Neuron (in vitro differentiated cells): ENCODE data around the gene MAPK4.
"Not testable (repeated sequence)": the region's sequence is repeated elsewhere in the genome, so short reads cannot be mapped to it uniquely, and the experiment has no call there.

ENCODE experiments used
- H2AFZ ChIP-seq: one replicate; pipeline ENCODE4 v1.6.1; 2013; ENCODE audit warnings: low read depth, mild to moderate bottlenecking, inconsistent platforms, low read length, moderate library complexity
- H3K27me3 ChIP-seq: one replicate; pipeline ENCODE4 v1.6.1; 2013; ENCODE audit warnings: low read length; ENCODE audit not compliant: insufficient read depth
- H3K36me3 ChIP-seq: one replicate; pipeline ENCODE4 v1.6.1; 2013; ENCODE audit warnings: low read length; ENCODE audit not compliant: insufficient read depth
- H3K4me1 ChIP-seq: one replicate; pipeline ENCODE4 v1.6.1; 2013; ENCODE audit warnings: low read length; ENCODE audit not compliant: insufficient read depth
- H3K4me3 ChIP-seq: 2 replicates; pipeline ENCODE4 v1.5.1; 2013; ENCODE audit warnings: mild to moderate bottlenecking, low read length, moderate library complexity
- H3K9me3 ChIP-seq: one replicate; pipeline ENCODE4 v1.6.1; 2013; ENCODE audit warnings: low read length

Gene MAPK4

DNA sequence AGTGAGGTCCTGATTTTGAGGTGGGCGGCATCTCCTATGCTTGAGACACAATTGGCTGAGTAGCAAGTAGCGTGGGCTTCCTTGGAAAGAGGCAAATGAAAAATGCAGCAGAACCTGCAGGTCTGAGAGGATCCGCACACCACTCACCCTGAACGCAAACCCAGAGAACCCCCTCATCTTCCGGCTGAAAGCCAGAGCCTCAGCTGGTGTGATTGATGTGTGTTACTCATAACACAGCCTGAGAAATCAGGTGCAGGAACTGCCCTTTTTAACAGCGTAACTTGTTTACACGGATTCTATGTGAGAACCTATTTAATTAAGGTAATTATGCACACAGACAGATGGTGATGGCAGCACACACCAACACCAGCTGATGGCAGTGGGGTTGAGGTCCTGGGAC is 136.5 kb downstream of the MAPK4 start:
- H2AFZ ChIP-seq: no peak overlapping the region
- H3K4me1 ChIP-seq: peaks cover 4% of the 10 kb centered on the region

GRCh38 chr18:50696929-50697328 is 137.0 kb downstream of the MAPK4 start:
- no peaks in the 10 kb centered on the region for H3K27me3 ChIP-seq
- H2AFZ ChIP-seq: no peak overlapping the region
- H3K36me3 ChIP-seq: no peaks in the 10 kb centered on the region
- peaks cover 4% of the 10 kb centered on the region for H3K4me1 ChIP-seq
- no peak overlapping the region for H3K4me3 ChIP-seq
- H3K9me3 ChIP-seq: no peaks in the 10 kb centered on the region

More for the DNA sequence above, 136.5 kb downstream of the MAPK4 start:
- no peaks in the 10 kb centered on the region for H3K9me3 ChIP-seq
- H3K27me3 ChIP-seq: no peaks in the 10 kb centered on the region
- no peaks in the 10 kb centered on the region for H3K36me3 ChIP-seq
- no peak overlapping the region for H3K4me3 ChIP-seq

DNA sequence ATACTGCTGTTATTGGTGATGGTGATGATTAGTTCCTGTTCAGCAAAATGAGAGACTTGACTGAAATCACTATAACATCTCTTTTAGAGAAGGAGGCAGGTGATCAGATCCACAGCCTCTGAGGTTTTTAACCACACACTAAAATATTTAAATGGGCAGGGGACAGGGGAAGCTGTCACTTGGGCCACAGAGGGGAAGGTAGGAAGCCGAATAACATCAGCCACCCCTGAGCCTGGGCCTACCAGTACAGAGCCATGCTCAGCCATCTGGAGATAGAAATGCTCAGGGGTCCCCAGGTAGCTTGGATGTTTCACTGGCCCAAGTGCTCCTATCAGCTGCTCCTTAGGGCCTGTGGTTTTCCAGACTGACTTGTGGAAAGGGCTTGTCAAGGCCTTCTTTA is 137.6 kb downstream of the MAPK4 start:
- H2AFZ ChIP-seq: no peak overlapping the region
- no peaks in the 10 kb centered on the region for H3K27me3 ChIP-seq
- no peaks in the 10 kb centered on the region for H3K36me3 ChIP-seq
- no peaks in the 10 kb centered on the region for H3K9me3 ChIP-seq
- H3K4me3 ChIP-seq: no peak overlapping the region
- peaks cover 4% of the 10 kb centered on the region for H3K4me1 ChIP-seq

DNA sequence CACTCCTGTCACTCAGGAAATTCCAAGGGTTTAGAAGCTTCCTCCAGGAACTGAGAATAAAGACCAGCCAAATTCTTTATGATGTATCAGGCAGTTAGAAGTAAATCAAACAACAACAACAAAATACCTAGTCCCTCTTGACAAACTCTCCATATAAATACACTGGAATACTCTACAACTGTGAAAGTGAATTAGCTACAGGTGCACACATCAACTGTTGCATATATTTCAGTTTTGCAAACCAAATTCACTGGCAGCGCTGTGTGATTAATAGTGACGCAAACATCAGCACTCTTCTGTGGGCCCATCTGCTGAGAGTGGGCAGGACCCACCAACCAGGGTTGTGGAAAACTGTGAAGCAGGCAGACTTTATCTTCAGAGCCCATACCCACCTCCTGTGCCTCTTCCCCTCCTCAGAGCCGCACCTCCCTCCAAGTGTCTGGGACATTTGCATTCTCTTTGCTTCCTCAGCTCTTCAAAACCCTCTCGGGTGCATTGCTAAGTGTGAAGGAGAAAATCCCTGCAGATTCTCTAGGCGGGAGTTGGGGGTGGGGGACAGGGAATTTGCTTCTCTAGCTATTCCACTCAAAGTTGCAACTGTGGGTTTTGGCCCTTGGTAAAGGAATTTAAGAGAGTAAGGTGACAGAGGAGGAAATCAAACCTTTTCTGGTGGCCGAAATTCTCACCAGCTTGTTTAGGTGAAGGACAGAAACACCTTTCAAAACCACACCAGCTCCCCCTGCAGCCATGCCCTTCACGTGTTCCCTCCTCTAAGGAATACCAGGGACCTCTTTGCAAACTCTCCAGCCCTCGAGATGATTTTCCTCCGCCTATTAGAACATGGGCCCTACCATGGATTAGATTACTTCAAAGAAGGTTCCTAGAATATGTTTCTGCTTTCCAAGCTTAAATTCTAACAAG is 140.6 kb downstream of the MAPK4 start:
- Histone ChIP-seq H3K4me3 (no peak overlapping the region), H3K27me3 (no peaks in the 10 kb centered on the region), H3K9me3 (no peaks in the 10 kb centered on the region), H2AFZ (no peak overlapping the region), H3K36me3 (no peaks in the 10 kb centered on the region), H3K4me1 (peaks cover 4% of the 10 kb centered on the region)

DNA sequence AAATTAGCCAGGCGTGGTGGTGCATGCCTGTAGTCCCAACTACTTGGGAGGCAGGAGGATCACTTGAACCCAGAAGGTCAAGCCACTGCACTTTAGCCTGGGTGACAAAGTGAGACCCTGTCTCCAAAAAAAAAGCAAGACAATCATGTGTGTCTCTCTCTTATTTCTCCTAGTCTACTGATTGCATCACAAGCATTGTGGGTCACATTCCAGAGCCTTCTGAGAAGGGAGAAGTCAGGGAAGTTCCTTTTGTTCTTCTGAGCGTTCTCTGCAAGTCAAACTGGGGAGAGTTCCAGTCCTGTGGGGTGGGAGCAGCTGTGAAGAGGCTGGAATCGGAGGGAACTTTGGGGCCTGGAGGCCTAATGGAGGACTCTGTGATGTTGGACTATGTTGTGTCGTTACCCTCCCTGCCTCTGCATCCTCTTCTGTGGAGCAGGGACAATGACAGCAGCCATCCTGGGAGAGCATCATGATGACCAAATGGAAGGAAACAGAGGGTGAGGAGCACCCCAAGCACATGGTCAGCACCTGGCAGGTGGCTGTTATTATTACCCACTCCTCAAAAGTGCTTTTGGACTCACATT is 144.6 kb downstream of the MAPK4 start:
- Histone ChIP-seq H3K4me1 (peaks cover 4% of the 10 kb centered on the region), H3K27me3 (no peaks in the 10 kb centered on the region), H3K36me3 (no peaks in the 10 kb centered on the region), H2AFZ (no peak overlapping the region), H3K4me3 (no peak overlapping the region), H3K9me3 (no peaks in the 10 kb centered on the region)

DNA sequence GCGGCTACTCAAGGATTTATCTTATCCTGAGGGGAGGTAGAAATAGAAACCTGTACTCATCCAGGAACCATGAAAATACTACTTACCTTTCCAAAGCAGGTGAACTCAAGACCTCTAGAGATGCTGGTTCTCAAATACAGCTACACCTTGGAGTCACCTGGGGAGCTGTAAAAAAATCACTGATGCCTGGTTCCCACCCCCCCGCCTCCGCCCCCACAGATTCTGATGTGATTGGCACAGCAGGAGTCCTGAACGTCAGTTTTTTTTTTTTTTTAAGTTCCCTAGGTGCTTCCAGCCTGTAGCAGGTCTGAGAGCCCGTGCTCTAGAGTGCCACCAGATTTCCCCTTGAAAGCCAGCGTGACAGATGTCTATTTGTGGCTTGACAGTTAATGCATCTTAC is 146.3 kb downstream of the MAPK4 start:
- no peaks in the 10 kb centered on the region for H3K27me3 ChIP-seq

GRCh38 chr18:50706651-50707050 is 146.8 kb downstream of the MAPK4 start:
- Histone ChIP-seq H3K4me3 (no peak overlapping the region), H3K36me3 (no peaks in the 10 kb centered on the region), H3K4me1 (peaks cover 7% of the 10 kb centered on the region)

More for the DNA sequence above, 146.3 kb downstream of the MAPK4 start:
- no peak overlapping the region for H3K4me3 ChIP-seq
- H3K9me3 ChIP-seq: no peaks in the 10 kb centered on the region
- H3K36me3 ChIP-seq: no peaks in the 10 kb centered on the region
- H3K4me1 ChIP-seq: peaks cover 5% of the 10 kb centered on the region
- no peak overlapping the region for H2AFZ ChIP-seq

DNA sequence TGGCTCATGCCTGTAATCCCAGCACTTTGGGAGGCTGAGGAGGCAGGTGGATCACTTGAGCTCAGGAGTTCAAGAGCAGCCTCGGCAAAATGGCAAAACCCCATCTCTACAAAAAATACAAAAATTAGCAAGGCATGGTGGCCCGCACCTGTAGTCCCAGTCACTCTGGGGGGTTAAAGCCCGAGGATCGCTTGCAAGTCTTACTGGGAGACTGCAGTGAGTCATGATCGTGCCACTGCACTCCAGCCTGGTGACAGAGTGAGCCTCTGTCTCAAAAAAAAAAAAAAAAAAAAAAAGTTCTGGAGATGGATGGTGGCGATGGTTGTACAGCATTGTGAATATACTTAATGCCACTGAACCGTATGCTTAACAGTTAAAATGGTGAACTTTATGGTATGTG is 147.4 kb downstream of the MAPK4 start:
- H3K27me3 ChIP-seq, H3K36me3 ChIP-seq, H3K9me3 ChIP-seq, H2AFZ ChIP-seq, H3K4me3 ChIP-seq: not testable (repeated sequence)
- peaks cover 13% of the 10 kb centered on the region for H3K4me1 ChIP-seq

More at GRCh38 chr18:50706651-50707050, 146.8 kb downstream of the MAPK4 start:
- H2AFZ ChIP-seq: no peak overlapping the region
- no peaks in the 10 kb centered on the region for H3K27me3 ChIP-seq
- no peaks in the 10 kb centered on the region for H3K9me3 ChIP-seq

GRCh38 chr18:50707855-50708469 is 148.1 kb downstream of the MAPK4 start:
- no peaks in the 10 kb centered on the region for H3K27me3 ChIP-seq
- H2AFZ ChIP-seq: no peak overlapping the region
- H3K4me1 ChIP-seq: peaks cover 20% of the 10 kb centered on the region
- H3K36me3 ChIP-seq: no peaks in the 10 kb centered on the region
- H3K9me3 ChIP-seq: no peaks in the 10 kb centered on the region
- no peak overlapping the region for H3K4me3 ChIP-seq

DNA sequence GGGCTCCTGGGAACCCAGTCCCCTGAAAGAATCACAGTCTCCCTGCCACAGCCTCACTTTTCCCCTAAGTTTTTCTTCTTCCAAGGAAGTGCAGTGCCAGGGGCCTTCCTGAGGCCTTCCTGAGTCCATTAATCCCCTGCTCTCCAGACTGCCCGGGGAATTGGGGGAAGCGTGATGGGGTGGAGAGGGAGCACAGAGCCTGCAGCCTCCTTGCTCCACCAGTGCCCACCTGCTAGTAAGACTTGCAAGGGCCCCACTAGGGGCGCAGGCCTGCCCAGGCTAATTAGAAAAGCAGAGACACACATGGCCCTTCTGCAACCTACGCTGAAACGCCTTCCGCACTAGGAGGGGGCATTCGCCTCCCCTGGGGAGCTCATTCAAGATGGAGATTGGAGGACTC is 149.3 kb downstream of the MAPK4 start:
- H3K27me3 ChIP-seq: no peaks in the 10 kb centered on the region
- no peak overlapping the region for H3K4me3 ChIP-seq
- H3K4me1 ChIP-seq: peaks cover 20% of the 10 kb centered on the region
- H3K36me3 ChIP-seq: no peaks in the 10 kb centered on the region
- H2AFZ ChIP-seq: no peak overlapping the region
- no peaks in the 10 kb centered on the region for H3K9me3 ChIP-seq

GRCh38 chr18:50711386-50711785 is 151.5 kb downstream of the MAPK4 start:
- Histone ChIP-seq H2AFZ (no peak overlapping the region), H3K36me3 (peaks cover 4% of the 10 kb centered on the region), H3K4me1 (peaks cover 20% of the 10 kb centered on the region), H3K4me3 (no peak overlapping the region), H3K9me3 (peaks cover 4% of the 10 kb centered on the region), H3K27me3 (no peaks in the 10 kb centered on the region)

DNA sequence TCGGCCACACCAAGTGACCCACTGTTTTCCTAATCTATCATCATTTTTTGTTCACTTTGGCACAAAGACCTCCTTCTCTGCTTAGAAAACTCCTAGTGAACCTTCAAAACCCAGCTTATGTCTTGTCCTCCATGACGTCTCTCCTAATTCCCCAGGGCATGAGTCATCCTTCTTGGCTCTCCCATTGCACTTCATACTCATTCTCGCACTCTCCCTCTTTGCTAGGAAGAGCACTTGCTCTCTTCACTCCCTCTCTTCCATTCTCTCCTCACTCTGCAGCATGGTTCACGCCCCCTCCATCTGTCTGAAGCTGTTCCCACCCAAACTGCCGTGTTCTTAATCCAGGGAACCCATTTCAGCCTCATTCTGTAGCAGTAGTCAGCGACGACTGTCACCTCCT is 156.0 kb downstream of the MAPK4 start:
- H3K4me3 ChIP-seq: no peak overlapping the region
- peaks cover 4% of the 10 kb centered on the region for H3K36me3 ChIP-seq
- H3K4me1 ChIP-seq: peaks cover 18% of the 10 kb centered on the region
- no peaks in the 10 kb centered on the region for H3K27me3 ChIP-seq
- H2AFZ ChIP-seq: no peak overlapping the region
- peaks cover 8% of the 10 kb centered on the region for H3K9me3 ChIP-seq

DNA sequence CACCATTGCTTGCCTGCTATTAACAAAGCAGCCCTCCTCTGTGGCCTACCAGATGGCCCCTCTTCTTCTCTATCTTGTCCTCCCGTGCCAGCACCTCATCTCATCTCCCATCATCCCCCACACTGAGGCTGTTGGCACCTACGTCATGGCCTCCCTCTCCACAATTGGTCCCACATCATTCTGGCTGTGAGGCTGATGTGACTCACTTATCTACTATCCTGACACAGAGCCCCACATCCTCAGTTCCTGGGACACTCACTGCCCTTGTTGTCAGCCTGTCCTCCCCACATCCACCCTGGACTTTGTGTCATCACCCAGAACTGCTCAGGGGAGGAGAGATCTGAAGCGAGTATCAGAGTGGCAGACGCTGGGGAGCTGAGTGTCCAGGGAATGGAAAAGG is 157.0 kb downstream of the MAPK4 start:
- Histone ChIP-seq H3K4me1 (peaks cover 11% of the 10 kb centered on the region), H3K36me3 (peaks cover 4% of the 10 kb centered on the region), H2AFZ (no peak overlapping the region), H3K9me3 (peaks cover 8% of the 10 kb centered on the region), H3K27me3 (no peaks in the 10 kb centered on the region), H3K4me3 (no peak overlapping the region)
